ENCODE data around the gene PROS1. TPM values are rescaled to one million over a fixed set of nuclear protein-coding genes. Genes with fewer than 3 reads are reported as not detected.

PROS1 gene
- total and polyA plus RNA-seq, 2 donors (not counting 1 experiment from before 2014, with no cell fraction given), result 30.2 to 33.0 TPM

- no peak overlapping the region for H3K27ac ChIP-seq (ENCODE audit: insufficient read depth, low read length)
- no peaks in the 10 kb centered on the region for H3K27me3 ChIP-seq (ENCODE audit: control insufficient read depth, insufficient read depth, low read length)
- no peak for TF ChIP-seq CTCF (conservative IDR thresholded peaks at IDR 0.05 in 1 of 2, IDR thresholded peaks at IDR 0.05 in 1 of 2; ENCODE audit: low read depth in 1 of 2, low read length in 2 of 2)
- no peak for TF ChIP-seq EZH2 (IDR thresholded peaks at IDR 0.05; ENCODE audit: low read length, missing control alignments)
- no peak overlapping the region for H3K9ac ChIP-seq (ENCODE audit: insufficient read depth, low read length)
- no peaks in the 10 kb centered on the region for H3K36me3 ChIP-seq (ENCODE audit: control insufficient read depth, insufficient read depth, low read length)
- H4K20me1 ChIP-seq (ENCODE audit: control insufficient read depth, extremely low read depth, insufficient read depth, low read length), result no peaks in the 10 kb centered on the region
- no peak overlapping the region for H3K4me3 ChIP-seq (replicated peaks in 1 of 4; ENCODE audit: control extremely low read depth in 1 of 4, insufficient read depth in 1 of 4, low read depth in 3 of 4, low read length in 4 of 4)
- H2AFZ ChIP-seq (ENCODE audit: low read length), result no peak overlapping the region
- H3K79me2 ChIP-seq (ENCODE audit: control insufficient read depth, insufficient read depth, low read length), result no peaks in the 10 kb centered on the region
- no peak overlapping the region for H3K4me2 ChIP-seq (ENCODE audit: extremely low read depth, insufficient read depth, low read length)
- H3K9me3 ChIP-seq (ENCODE audit: control insufficient read depth, insufficient read depth, low read depth, low read length), result no peaks in the 10 kb centered on the region
- no peaks in the 10 kb centered on the region for H3K4me1 ChIP-seq (ENCODE audit: control insufficient read depth, extremely low read depth, insufficient read depth, low read length)
- no peak for DNase-seq (ENCODE audit: low read depth in 2 of 2)
These were observed 41.3 kb upstream of the PROS1 start for GRCh38 chr3:94015025-94015424.

GRCh38 chr3:94012185-94012584, 38.5 kb upstream of the PROS1 start:
- H3K27ac ChIP-seq (ENCODE audit: insufficient read depth, low read length), result no peak overlapping the region
- H3K9ac ChIP-seq (ENCODE audit: insufficient read depth, low read length), result no peak overlapping the region
- no peak for TF ChIP-seq EZH2 (IDR thresholded peaks at IDR 0.05; ENCODE audit: low read length, missing control alignments)
- TF ChIP-seq CTCF (conservative IDR thresholded peaks at IDR 0.05 in 1 of 2, IDR thresholded peaks at IDR 0.05 in 1 of 2; ENCODE audit: low read depth in 1 of 2, low read length in 2 of 2), result no peak
- H3K4me3 ChIP-seq (replicated peaks in 1 of 4; ENCODE audit: control extremely low read depth in 1 of 4, insufficient read depth in 1 of 4, low read depth in 3 of 4, low read length in 4 of 4), result no peak overlapping the region
- H4K20me1 ChIP-seq (ENCODE audit: control insufficient read depth, extremely low read depth, insufficient read depth, low read length), result no peaks in the 10 kb centered on the region
- no peaks in the 10 kb centered on the region for H3K9me3 ChIP-seq (ENCODE audit: control insufficient read depth, insufficient read depth, low read depth, low read length)
- no peaks in the 10 kb centered on the region for H3K4me1 ChIP-seq (ENCODE audit: control insufficient read depth, extremely low read depth, insufficient read depth, low read length)
- no peaks in the 10 kb centered on the region for H3K27me3 ChIP-seq (ENCODE audit: control insufficient read depth, insufficient read depth, low read length)
- H3K4me2 ChIP-seq (ENCODE audit: extremely low read depth, insufficient read depth, low read length), result no peak overlapping the region
- no peak overlapping the region for H2AFZ ChIP-seq (ENCODE audit: low read length)
- DNase-seq (ENCODE audit: low read depth in 2 of 2), result no peak
- no peaks in the 10 kb centered on the region for H3K36me3 ChIP-seq (ENCODE audit: control insufficient read depth, insufficient read depth, low read length)
- H3K79me2 ChIP-seq (ENCODE audit: control insufficient read depth, insufficient read depth, low read length), result no peaks in the 10 kb centered on the region

- Histone ChIP-seq H3K4me3 (replicated peaks in 1 of 4; ENCODE audit: control extremely low read depth in 1 of 4, insufficient read depth in 1 of 4, low read depth in 3 of 4, low read length in 4 of 4) (no peak overlapping the region), H3K9ac (ENCODE audit: insufficient read depth, low read length) (no peak overlapping the region), H3K9me3 (ENCODE audit: control insufficient read depth, insufficient read depth, low read depth, low read length) (no peaks in the 10 kb centered on the region), H3K79me2 (ENCODE audit: control insufficient read depth, insufficient read depth, low read length) (no peaks in the 10 kb centered on the region), H3K36me3 (ENCODE audit: control insufficient read depth, insufficient read depth, low read length) (no peaks in the 10 kb centered on the region), H2AFZ (ENCODE audit: low read length) (no peak overlapping the region), H4K20me1 (ENCODE audit: control insufficient read depth, extremely low read depth, insufficient read depth, low read length) (no peaks in the 10 kb centered on the region), H3K4me1 (ENCODE audit: control insufficient read depth, extremely low read depth, insufficient read depth, low read length) (no peaks in the 10 kb centered on the region), H3K27ac (ENCODE audit: insufficient read depth, low read length) (no peak overlapping the region), H3K27me3 (ENCODE audit: control insufficient read depth, insufficient read depth, low read length) (no peaks in the 10 kb centered on the region), H3K4me2 (ENCODE audit: extremely low read depth, insufficient read depth, low read length) (no peak overlapping the region)
- no peak for TF ChIP-seq EZH2 (IDR thresholded peaks at IDR 0.05; ENCODE audit: low read length, missing control alignments)
- TF ChIP-seq CTCF (conservative IDR thresholded peaks at IDR 0.05 in 1 of 2, IDR thresholded peaks at IDR 0.05 in 1 of 2; ENCODE audit: low read depth in 1 of 2, low read length in 2 of 2), result no peak
- no peak for DNase-seq (ENCODE audit: low read depth in 2 of 2)
These were observed 37.6 kb upstream of the PROS1 start for GRCh38 chr3:94011233-94011711.

Measured in fibroblast of lung (primary cell).